Osteoblast (primary cell): Measurements from ENCODE around the gene RAB27B. TPM values are rescaled to one million over a fixed set of nuclear protein-coding genes. Genes with fewer than 3 reads are reported as not detected.
"Not testable (repeated sequence)": the region's sequence is repeated elsewhere in the genome, so short reads cannot be mapped to it uniquely, and the experiment has no call there.

Experiments used
- DNase-seq: peaks from one replicate; pipeline ENCODE4 v3.0.0; 2011; ENCODE audit warnings: low spot score, mixed read lengths; ENCODE audit not compliant: insufficient read length; ENCODE audit errors: missing footprints
- H2AFZ ChIP-seq: 2 replicates; pipeline ENCODE4 v1.6.0; 2011; ENCODE audit warnings: mild to moderate bottlenecking, low read length
- H3K27ac ChIP-seq: 2 replicates; pipeline ENCODE4 v1.5.1; 2011; ENCODE audit warnings: mild to moderate bottlenecking, low read depth, low read length, moderate library complexity
- H3K27me3 ChIP-seq: 2 replicates; pipeline ENCODE4 v1.6.0; 2012; ENCODE audit warnings: mild to moderate bottlenecking, control low read depth, inconsistent platforms, low read length, moderate library complexity; ENCODE audit not compliant: insufficient read depth
- H3K36me3 ChIP-seq: 2 replicates; pipeline ENCODE4 v1.5.1; 2011; ENCODE audit warnings: mild to moderate bottlenecking, low read length, control low read depth, moderate library complexity; ENCODE audit not compliant: insufficient read depth
- H3K4me1 ChIP-seq: 2 replicates; pipeline ENCODE4 v1.5.1; 2011; ENCODE audit warnings: mild to moderate bottlenecking, low read length, control low read depth, moderate library complexity; ENCODE audit not compliant: insufficient read depth
- H3K4me2 ChIP-seq: 2 replicates; pipeline ENCODE4 v1.6.0; 2011; ENCODE audit warnings: mild to moderate bottlenecking, low read length; ENCODE audit not compliant: insufficient read depth
- H3K4me3 ChIP-seq: fragments of 200-600 bp; sonication (generic); 3 replicates; pipeline ENCODE4 v1.5.1; 2012; ENCODE audit warnings: mild to moderate bottlenecking, low read length, inconsistent platforms; ENCODE audit not compliant: insufficient read depth
- H3K79me2 ChIP-seq: 2 replicates; pipeline ENCODE4 v1.6.0; 2012; ENCODE audit warnings: mild to moderate bottlenecking, low read length, control low read depth, inconsistent platforms; ENCODE audit not compliant: insufficient read depth
- H3K9me3 ChIP-seq: 2 replicates; pipeline ENCODE4 v1.5.1; 2011; ENCODE audit warnings: low read depth, low read length, control low read depth
- H4K20me1 ChIP-seq: 2 replicates; pipeline ENCODE4 v1.6.0; 2012; ENCODE audit warnings: mild to moderate bottlenecking, low read length, control low read depth; ENCODE audit not compliant: insufficient read depth
- CTCF ChIP-seq: IDR thresholded peaks from 2 replicates; pipeline ENCODE4 v1.5.1; 2011; ENCODE audit warnings: mild to moderate bottlenecking, low read depth, low read length, moderate library complexity; ENCODE audit errors: extremely low read depth
- total RNA-seq: library from RNA; depleted of rRNA; stranded (reverse); fragments of >200 nt; gene quantifications from 2 replicates; pipeline ENCODE4 v1.2.3, GENCODE V29; 2012

RAB27B gene
- total RNA-seq, 1 donor, result 55.7 TPM

GRCh38 chr18:54850598-54850997, 22.3 kb downstream of the RAB27B start:
- no peak overlapping the region for H2AFZ ChIP-seq
- H3K27me3 ChIP-seq, result no peaks in the 10 kb centered on the region
- H3K36me3 ChIP-seq, result no peaks in the 10 kb centered on the region
- H3K4me2 ChIP-seq, result no peak overlapping the region
- TF ChIP-seq CTCF, result no peak
- no peak overlapping the region for H3K27ac ChIP-seq
- no peaks in the 10 kb centered on the region for H3K9me3 ChIP-seq
- no peaks in the 10 kb centered on the region for H4K20me1 ChIP-seq
- H3K4me3 ChIP-seq, result no peak overlapping the region
- peaks cover 18% of the 10 kb centered on the region for H3K4me1 ChIP-seq
- DNase-seq, result no peak
- no peaks in the 10 kb centered on the region for H3K79me2 ChIP-seq

GRCh38 chr18:54852780-54853675, 24.8 kb downstream of the RAB27B start:
- DNase-seq, result peak; percentile 44
- H3K27me3 ChIP-seq, result no peaks in the 10 kb centered on the region

GRCh38 chr18:54855050-54855449, 26.8 kb downstream of the RAB27B start:
- H3K4me2 ChIP-seq, H3K36me3 ChIP-seq, H3K27ac ChIP-seq, H2AFZ ChIP-seq, DNase-seq, H4K20me1 ChIP-seq, H3K4me3 ChIP-seq, H3K27me3 ChIP-seq, H3K9me3 ChIP-seq, H3K79me2 ChIP-seq: not testable (repeated sequence)
- peaks cover 13% of the 10 kb centered on the region for H3K4me1 ChIP-seq

More at GRCh38 chr18:54852780-54853675, 24.8 kb downstream of the RAB27B start:
- peak overlapping the region; percentile 57 for H3K4me2 ChIP-seq
- H3K36me3 ChIP-seq, result no peaks in the 10 kb centered on the region
- H3K27ac ChIP-seq, result no peak overlapping the region
- TF ChIP-seq CTCF, result no peak
- H3K79me2 ChIP-seq, result no peaks in the 10 kb centered on the region
- peak overlapping the region; percentile 68 for H2AFZ ChIP-seq
- no peaks in the 10 kb centered on the region for H3K9me3 ChIP-seq
- no peaks in the 10 kb centered on the region for H4K20me1 ChIP-seq
- peak overlapping the region; percentile 43 for H3K4me3 ChIP-seq
- H3K4me1 ChIP-seq, result peaks cover 13% of the 10 kb centered on the region

GRCh38 chr18:54856105-54856646, 27.9 kb downstream of the RAB27B start:
- no peaks in the 10 kb centered on the region for H4K20me1 ChIP-seq
- peaks cover 13% of the 10 kb centered on the region for H3K4me1 ChIP-seq
- no peak overlapping the region for H2AFZ ChIP-seq
- H3K4me2 ChIP-seq, result no peak overlapping the region
- no peak overlapping the region for H3K4me3 ChIP-seq
- H3K27ac ChIP-seq, result no peak overlapping the region
- H3K9me3 ChIP-seq, result no peaks in the 10 kb centered on the region
- H3K79me2 ChIP-seq, result no peaks in the 10 kb centered on the region
- H3K27me3 ChIP-seq, result no peaks in the 10 kb centered on the region
- H3K36me3 ChIP-seq, result no peaks in the 10 kb centered on the region
- no peak for DNase-seq
- TF ChIP-seq CTCF, result no peak
